K562 (cell line): ENCODE results near the gene IL18RAP. TPM values are rescaled to one million over a fixed set of nuclear protein-coding genes. Genes with fewer than 3 reads are reported as not detected.

Experiments
- ARHGAP35 ChIP-seq: fragments of 450-650 bp; IDR thresholded peaks from 2 replicates; pipeline ENCODE4 v1.6.1; 2018; ENCODE audit not compliant: partially characterized antibody
- CBFA2T3 ChIP-seq: fragments of 450-650 bp; IDR thresholded peaks from 2 replicates; pipeline ENCODE4 v1.6.1; 2017
- HDGF ChIP-seq: fragments of 450-650 bp; IDR thresholded peaks from 2 replicates; pipeline ENCODE4 v1.6.1; 2016
- HMGN3 ChIP-seq: IDR thresholded peaks from 2 replicates; pipeline ENCODE4 v1.6.1; 2011; ENCODE audit warnings: borderline replicate concordance, low read depth, mild to moderate bottlenecking, mixed read lengths, low read length; ENCODE audit not compliant: insufficient read length; ENCODE audit errors: extremely low read depth
- JUN ChIP-seq, 2 experiments: sonication (generic) in 1 of 2; formaldehyde crosslinking in 1 of 2; IDR thresholded peaks; 2 replicates each; pipeline versions ENCODE4 v1.6.1 to v1.8.0; 2012 to 2022; ENCODE audit warnings: borderline replicate concordance in 2 of 2, mild to moderate bottlenecking in 2 of 2, improper control_type of control experiment in 1 of 2, low read depth in 1 of 2, low read length in 1 of 2, missing genetic modification reagents in 1 of 2
- MEF2D ChIP-seq: conservative IDR thresholded peaks from 2 replicates; pipeline ENCODE4 v1.6.1; 2016; ENCODE audit warnings: low read depth, missing genetic modification characterization, missing compliant biosample characterization
- SIRT6 ChIP-seq: IDR thresholded peaks from one replicate; pipeline ENCODE4 v1.6.1; 2012; ENCODE audit warnings: low read depth, mild to moderate bottlenecking, control low read depth, inconsistent platforms, low read length, moderate library complexity
- SMARCC2 ChIP-seq: fragments of 450-650 bp; IDR thresholded peaks from 2 replicates; pipeline ENCODE4 v1.6.1; 2017; ENCODE audit warnings: antibody characterized with exemption, moderate library complexity, mild to moderate bottlenecking, low read depth
- ZNF324 ChIP-seq: fragments of 250-450 bp; sonication (Bioruptor Pico); IDR thresholded peaks from 2 replicates; pipeline ENCODE4 v1.4.0; 2020; ENCODE audit warnings: mild to moderate bottlenecking
- ZNF408 ChIP-seq: fragments of 250-450 bp; sonication (Bioruptor Pico); IDR thresholded peaks from 2 replicates; pipeline ENCODE4 v1.4.0; 2020; ENCODE audit warnings: low read depth, mild to moderate bottlenecking, moderate library complexity
- ZNF507 ChIP-seq: conservative IDR thresholded peaks from 2 replicates; pipeline ENCODE4 v1.6.1; 2017; ENCODE audit warnings: missing genetic modification characterization, missing compliant biosample characterization
- ZNF764 ChIP-seq: fragments of 250-450 bp; sonication (Bioruptor Pico); IDR thresholded peaks from 2 replicates; pipeline ENCODE4 v1.4.0; 2020; ENCODE audit warnings: low read depth, mild to moderate bottlenecking, moderate library complexity
- polyA plus RNA-seq, 8 experiments: library from polyadenylated mRNA; depleted of rRNA in 4 of 8; stranded (reverse) in 5 of 8; unstranded in 3 of 8; fragments of >200 nt; fragmentation: Nextera tagmentation in 2 of 8; fragmentation: Illumina TruSeq in 1 of 8; extraction: Ambion mirVana in 2 of 8; extraction: Trizol in 1 of 8; gene quantifications; 2 replicates each; pipeline versions ENCODE4 v1.2.1 to v1.2.3, GENCODE V29; 2011 to 2014; ENCODE audit warnings: inconsistent platforms in 1 of 8, missing spikeins in 1 of 8
- total RNA-seq, 7 experiments: library from RNA; depleted of rRNA in 6 of 7; stranded (reverse); fragments of >200 nt in 6 of 7; fragmentation: Illumina TruSeq in 2 of 7; extraction: Trizol in 2 of 7; gene quantifications; 2 replicates each; pipeline versions ENCODE4 v1.2.1 to v1.2.3, GENCODE V29; 2011 to 2021; ENCODE audit warnings: low replicate concordance in 1 of 7
- TF ChIP-seq, protein P1 (sequence below), 2 experiments: fragments of 450-650 bp; IDR thresholded peaks; 2 replicates each; pipeline ENCODE4 v1.6.1; 2016; ENCODE audit warnings: mild to moderate bottlenecking in 2 of 2, borderline replicate concordance in 1 of 2, low read depth in 1 of 2, moderate library complexity in 1 of 2
- TF ChIP-seq, protein P2 (sequence below), 2 experiments: fragments of 450-650 bp in 1 of 2; sonication (generic) in 1 of 2; formaldehyde crosslinking in 1 of 2; IDR thresholded peaks in 1 of 2; conservative IDR thresholded peaks in 1 of 2; 2 replicates each; pipeline versions ENCODE4 v1.6.1 to v1.8.1; 2016 to 2023; ENCODE audit warnings: mild to moderate bottlenecking in 2 of 2, moderate library complexity in 2 of 2, inconsistent platforms in 1 of 2, missing genetic modification reagents in 1 of 2
- TF ChIP-seq, protein P3 (sequence below): fragments of 250-450 bp; sonication (Bioruptor Pico); IDR thresholded peaks from 2 replicates; pipeline ENCODE4 v1.5.0; 2021
- TF ChIP-seq, protein P4 (sequence below), 2 experiments: fragments of 450-650 bp; IDR thresholded peaks; 2 replicates each; pipeline ENCODE4 v1.6.1; 2016

IL18RAP gene
- total and polyA plus RNA-seq, 9 of the 15 experiments (the other 6 are each of a cell fraction or from before 2014, with no cell fraction given) = 1.1 to 20.5 (median 5.8) TPM

DNA sequence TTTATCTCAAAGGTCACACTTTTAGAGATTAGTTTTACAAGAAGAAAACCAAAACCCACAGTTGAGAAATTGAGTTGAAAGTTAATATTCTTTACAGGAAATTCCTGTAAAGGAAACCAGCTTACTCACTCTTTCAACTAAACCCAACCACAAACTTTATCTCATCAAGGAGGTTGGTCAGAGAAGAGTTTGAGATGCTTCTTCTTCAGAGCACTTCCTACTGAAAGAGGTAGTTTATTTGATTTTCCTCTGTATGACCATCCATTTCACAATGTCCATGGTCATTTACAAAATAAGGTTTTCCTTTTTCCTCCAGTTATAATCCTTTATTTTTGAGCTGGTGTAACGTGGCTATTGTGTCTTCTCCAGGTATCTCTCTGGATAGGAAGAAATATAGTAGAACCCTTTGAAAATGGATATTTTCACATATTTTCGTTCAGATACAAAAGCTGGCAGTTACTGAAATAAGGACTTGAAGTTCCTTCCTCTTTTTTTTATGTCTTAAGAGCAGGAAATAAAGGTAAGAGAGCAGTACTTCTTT lies 4.5 kb upstream of the IL18RAP start (continued):
- TF ChIP-seq, protein P1, sequence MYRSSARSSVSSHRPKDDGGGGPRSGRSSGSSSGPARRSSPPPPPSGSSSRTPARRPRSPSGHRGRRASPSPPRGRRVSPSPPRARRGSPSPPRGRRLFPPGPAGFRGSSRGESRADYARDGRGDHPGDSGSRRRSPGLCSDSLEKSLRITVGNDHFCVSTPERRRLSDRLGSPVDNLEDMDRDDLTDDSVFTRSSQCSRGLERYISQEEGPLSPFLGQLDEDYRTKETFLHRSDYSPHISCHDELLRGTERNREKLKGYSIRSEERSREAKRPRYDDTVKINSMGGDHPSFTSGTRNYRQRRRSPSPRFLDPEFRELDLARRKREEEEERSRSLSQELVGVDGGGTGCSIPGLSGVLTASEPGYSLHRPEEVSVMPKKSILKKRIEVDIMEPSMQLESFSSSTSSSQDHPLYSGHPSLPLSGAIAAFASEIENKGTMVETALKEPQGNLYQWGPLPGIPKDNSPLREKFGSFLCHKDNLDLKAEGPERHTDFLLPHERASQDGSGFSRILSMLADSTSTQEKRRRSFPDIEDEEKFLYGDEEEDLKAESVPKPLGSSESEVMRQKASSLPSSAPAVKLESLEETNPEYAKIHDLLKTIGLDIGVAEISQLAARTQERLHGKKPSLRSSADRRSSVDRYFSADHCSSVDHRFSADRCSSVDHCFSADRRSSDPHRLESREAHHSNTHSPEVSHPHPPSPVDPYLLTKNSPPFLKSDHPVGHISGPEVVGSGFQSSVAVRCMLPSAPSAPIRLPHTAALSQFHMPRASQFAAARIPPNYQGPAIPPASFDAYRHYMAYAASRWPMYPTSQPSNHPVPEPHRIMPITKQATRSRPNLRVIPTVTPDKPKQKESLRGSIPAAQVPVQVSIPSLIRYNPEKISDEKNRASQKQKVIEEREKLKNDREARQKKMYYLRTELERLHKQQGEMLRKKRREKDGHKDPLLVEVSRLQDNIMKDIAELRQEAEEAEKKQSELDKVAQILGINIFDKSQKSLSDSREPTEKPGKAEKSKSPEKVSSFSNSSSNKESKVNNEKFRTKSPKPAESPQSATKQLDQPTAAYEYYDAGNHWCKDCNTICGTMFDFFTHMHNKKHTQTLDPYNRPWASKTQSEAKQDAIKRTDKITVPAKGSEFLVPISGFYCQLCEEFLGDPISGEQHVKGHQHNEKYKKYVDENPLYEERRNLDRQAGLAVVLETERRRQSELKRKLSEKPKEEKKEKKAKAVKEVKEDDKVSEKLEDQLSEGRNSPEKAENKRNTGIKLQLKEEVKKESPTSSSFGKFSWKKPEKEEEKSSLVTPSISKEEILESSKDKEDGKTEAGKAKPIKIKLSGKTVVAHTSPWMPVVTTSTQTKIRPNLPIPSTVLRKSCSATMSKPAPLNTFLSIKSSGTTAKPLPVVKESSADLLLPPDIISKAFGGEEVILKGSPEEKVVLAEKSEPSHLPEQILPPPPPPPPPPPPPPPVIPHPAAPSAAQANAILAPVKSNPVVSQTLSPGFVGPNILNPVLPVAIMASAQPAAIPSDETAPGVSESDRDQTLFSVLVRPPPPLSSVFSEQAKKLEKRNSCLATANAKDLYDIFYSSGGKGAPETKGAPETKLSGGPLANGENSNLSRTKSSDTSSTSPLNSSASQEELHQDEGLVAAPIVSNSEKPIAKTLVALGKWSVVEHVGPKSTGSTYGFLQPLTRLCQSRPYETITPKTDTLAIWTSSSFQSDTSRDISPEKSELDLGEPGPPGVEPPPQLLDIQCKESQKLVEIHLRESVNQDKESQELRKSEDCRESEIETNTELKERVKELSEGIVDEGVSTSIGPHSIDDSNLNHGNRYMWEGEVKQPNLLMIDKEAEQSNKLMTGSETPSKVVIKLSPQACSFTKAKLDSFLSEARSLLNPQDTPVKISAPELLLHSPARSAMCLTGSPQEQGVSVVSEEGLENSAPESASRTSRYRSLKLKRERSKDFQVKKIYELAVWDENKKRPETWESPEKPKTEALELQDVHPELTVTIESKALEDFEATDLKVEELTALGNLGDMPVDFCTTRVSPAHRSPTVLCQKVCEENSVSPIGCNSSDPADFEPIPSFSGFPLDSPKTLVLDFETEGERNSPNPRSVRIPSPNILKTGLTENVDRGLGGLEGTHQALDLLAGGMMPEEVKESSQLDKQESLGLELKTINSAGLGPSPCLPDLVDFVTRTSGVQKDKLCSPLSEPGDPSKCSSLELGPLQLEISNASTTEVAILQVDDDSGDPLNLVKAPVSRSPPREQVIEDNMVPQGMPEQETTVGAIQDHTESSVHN (IDR thresholded peaks at IDR 0.05; ENCODE audit: borderline replicate concordance in 1 of 2, low read depth in 1 of 2) = no peak
- TF ChIP-seq HMGN3 = no peak
- TF ChIP-seq, protein P2, sequence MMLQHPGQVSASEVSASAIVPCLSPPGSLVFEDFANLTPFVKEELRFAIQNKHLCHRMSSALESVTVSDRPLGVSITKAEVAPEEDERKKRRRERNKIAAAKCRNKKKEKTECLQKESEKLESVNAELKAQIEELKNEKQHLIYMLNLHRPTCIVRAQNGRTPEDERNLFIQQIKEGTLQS (IDR thresholded peaks at IDR 0.05) = peak; percentile 51; the same call in 1 of the 2 replicates
- TF ChIP-seq, protein P2 (CRISPR knock-in tag; conservative IDR thresholded peaks at IDR 0.05) = no peak
- TF ChIP-seq JUN (IDR thresholded peaks at IDR 0.05; ENCODE audit: borderline replicate concordance, low read depth, low read length) = no peak
- TF ChIP-seq JUN (CRISPR knock-in tag; IDR thresholded peaks at IDR 0.05; ENCODE audit: borderline replicate concordance) = no peak
- TF ChIP-seq, protein P3, sequence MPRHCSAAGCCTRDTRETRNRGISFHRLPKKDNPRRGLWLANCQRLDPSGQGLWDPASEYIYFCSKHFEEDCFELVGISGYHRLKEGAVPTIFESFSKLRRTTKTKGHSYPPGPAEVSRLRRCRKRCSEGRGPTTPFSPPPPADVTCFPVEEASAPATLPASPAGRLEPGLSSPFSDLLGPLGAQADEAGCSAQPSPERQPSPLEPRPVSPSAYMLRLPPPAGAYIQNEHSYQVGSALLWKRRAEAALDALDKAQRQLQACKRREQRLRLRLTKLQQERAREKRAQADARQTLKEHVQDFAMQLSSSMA (CRISPR knock-in tag) = no peak
- TF ChIP-seq, protein P4, sequence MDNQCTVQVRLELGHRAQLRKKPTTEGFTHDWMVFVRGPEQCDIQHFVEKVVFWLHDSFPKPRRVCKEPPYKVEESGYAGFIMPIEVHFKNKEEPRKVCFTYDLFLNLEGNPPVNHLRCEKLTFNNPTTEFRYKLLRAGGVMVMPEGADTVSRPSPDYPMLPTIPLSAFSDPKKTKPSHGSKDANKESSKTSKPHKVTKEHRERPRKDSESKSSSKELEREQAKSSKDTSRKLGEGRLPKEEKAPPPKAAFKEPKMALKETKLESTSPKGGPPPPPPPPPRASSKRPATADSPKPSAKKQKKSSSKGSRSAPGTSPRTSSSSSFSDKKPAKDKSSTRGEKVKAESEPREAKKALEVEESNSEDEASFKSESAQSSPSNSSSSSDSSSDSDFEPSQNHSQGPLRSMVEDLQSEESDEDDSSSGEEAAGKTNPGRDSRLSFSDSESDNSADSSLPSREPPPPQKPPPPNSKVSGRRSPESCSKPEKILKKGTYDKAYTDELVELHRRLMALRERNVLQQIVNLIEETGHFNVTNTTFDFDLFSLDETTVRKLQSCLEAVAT (IDR thresholded peaks at IDR 0.05) = peak in 1 of 2 experiments; percentile 71; a peak in 2 of 4 replicates
- no peak for TF ChIP-seq ZNF408 (CRISPR knock-in tag)
- TF ChIP-seq CBFA2T3 = peak; percentile 64
- peak; percentile 80 for TF ChIP-seq SMARCC2
- no peak for TF ChIP-seq HDGF
- TF ChIP-seq SIRT6 = no peak
- TF ChIP-seq ZNF324 (CRISPR knock-in tag) = no peak
- TF ChIP-seq ZNF507 (tag) = no peak
- no peak for TF ChIP-seq ARHGAP35
- TF ChIP-seq MEF2D = no peak
- TF ChIP-seq ZNF764 (CRISPR knock-in tag) = no peak
